BLaER1 (cell line): ENCODE measurements around the gene NRP2.

Source experiments
- H3K27ac ChIP-seq: shearing (Covaris generic); formaldehyde crosslinking; 2 replicates; pipeline ENCODE4 v1.8.1; 2022
- H3K27me3 ChIP-seq: shearing (Covaris generic); formaldehyde crosslinking; 2 replicates; pipeline ENCODE4 v1.8.1; 2022
- H3K36me3 ChIP-seq: shearing (Covaris generic); formaldehyde crosslinking; 2 replicates; pipeline ENCODE4 v1.8.1; 2022
- H3K4me1 ChIP-seq: shearing (Covaris generic); formaldehyde crosslinking; 2 replicates; pipeline ENCODE4 v1.8.1; 2022
- H3K4me2 ChIP-seq: shearing (Covaris generic); formaldehyde crosslinking; 2 replicates; pipeline ENCODE4 v1.8.1; 2022
- H3K4me3 ChIP-seq: shearing (Covaris generic); formaldehyde crosslinking; 2 replicates; pipeline ENCODE4 v1.8.1; 2022
- H3K9ac ChIP-seq: shearing (Covaris generic); formaldehyde crosslinking; 2 replicates; pipeline ENCODE4 v1.8.1; 2022
- H3K9me3 ChIP-seq: shearing (Covaris generic); formaldehyde crosslinking; 2 replicates; pipeline ENCODE4 v1.8.1; 2022
- H4K20me1 ChIP-seq: shearing (Covaris generic); formaldehyde crosslinking; 2 replicates; pipeline ENCODE4 v1.8.1; 2022
- Cebpa-rat ChIP-seq: shearing (Covaris generic); IDR thresholded peaks from 2 replicates; pipeline ENCODE4 v1.8.1; 2022

The NRP2 gene

GRCh38 chr2:205734436-205735037 is 52.2 kb downstream of the NRP2 start:
- no peak overlapping the region for H3K27ac ChIP-seq
- no peak overlapping the region for H3K4me3 ChIP-seq
- H3K4me2 ChIP-seq, result no peak overlapping the region
- no peaks in the 10 kb centered on the region for H3K9me3 ChIP-seq
- no peak for TF ChIP-seq Cebpa-rat
- no peaks in the 10 kb centered on the region for H3K27me3 ChIP-seq
- no peaks in the 10 kb centered on the region for H4K20me1 ChIP-seq
- no peak overlapping the region for H3K9ac ChIP-seq
- H3K4me1 ChIP-seq, result peaks cover 9% of the 10 kb centered on the region; the same call in 1 of the 2 replicates
- peaks cover 8% of the 10 kb centered on the region; the same call in 1 of the 2 replicates for H3K36me3 ChIP-seq

GRCh38 chr2:205738117-205738968 is 56.0 kb downstream of the NRP2 start:
- H3K27me3 ChIP-seq, result no peaks in the 10 kb centered on the region
- peaks cover 18% of the 10 kb centered on the region for H3K36me3 ChIP-seq
- no peak overlapping the region for H3K4me2 ChIP-seq
- no peaks in the 10 kb centered on the region for H3K9me3 ChIP-seq
- no peak for TF ChIP-seq Cebpa-rat
- no peaks in the 10 kb centered on the region for H3K4me1 ChIP-seq
- no peak overlapping the region for H3K9ac ChIP-seq
- no peak overlapping the region for H3K4me3 ChIP-seq
- no peaks in the 10 kb centered on the region for H4K20me1 ChIP-seq
- H3K27ac ChIP-seq, result no peak overlapping the region

- Histone ChIP-seq H3K36me3 (peaks cover 27% of the 10 kb centered on the region), H3K27ac (no peak overlapping the region), H3K9me3 (no peaks in the 10 kb centered on the region)
These were observed 57.3 kb downstream of the NRP2 start for GRCh38 chr2:205739620-205740019.

GRCh38 chr2:205740381-205740780 is 58.1 kb downstream of the NRP2 start:
- no peaks in the 10 kb centered on the region for H3K4me1 ChIP-seq
- no peak overlapping the region for H3K27ac ChIP-seq
- H3K9me3 ChIP-seq, result no peaks in the 10 kb centered on the region
- H3K4me3 ChIP-seq, result no peak overlapping the region
- TF ChIP-seq Cebpa-rat, result no peak
- H3K27me3 ChIP-seq, result no peaks in the 10 kb centered on the region
- H4K20me1 ChIP-seq, result no peaks in the 10 kb centered on the region
- no peak overlapping the region for H3K4me2 ChIP-seq
- H3K36me3 ChIP-seq, result peaks cover 32% of the 10 kb centered on the region
- H3K9ac ChIP-seq, result no peak overlapping the region

More at GRCh38 chr2:205739620-205740019, 57.3 kb downstream of the NRP2 start:
- no peak overlapping the region for H3K4me2 ChIP-seq
- no peaks in the 10 kb centered on the region for H3K27me3 ChIP-seq
- no peak overlapping the region for H3K4me3 ChIP-seq
- no peaks in the 10 kb centered on the region for H4K20me1 ChIP-seq
- H3K4me1 ChIP-seq, result no peaks in the 10 kb centered on the region
- TF ChIP-seq Cebpa-rat, result no peak
- H3K9ac ChIP-seq, result no peak overlapping the region

- H3K27ac ChIP-seq, result no peak overlapping the region
- H3K36me3 ChIP-seq, result peaks cover 38% of the 10 kb centered on the region
- no peak overlapping the region for H3K4me2 ChIP-seq
- H3K4me1 ChIP-seq, result no peaks in the 10 kb centered on the region
- H3K9me3 ChIP-seq, result no peaks in the 10 kb centered on the region
- no peak overlapping the region for H3K9ac ChIP-seq
- no peaks in the 10 kb centered on the region for H3K27me3 ChIP-seq
- no peaks in the 10 kb centered on the region for H4K20me1 ChIP-seq
- no peak for TF ChIP-seq Cebpa-rat
- no peak overlapping the region for H3K4me3 ChIP-seq
These were observed 59.1 kb downstream of the NRP2 start for GRCh38 chr2:205741256-205741978.

GRCh38 chr2:205743137-205743536 is 60.8 kb downstream of the NRP2 start:
- Histone ChIP-seq H3K27me3 (no peaks in the 10 kb centered on the region), H3K9ac (no peak overlapping the region), H3K27ac (no peak overlapping the region), H3K9me3 (no peaks in the 10 kb centered on the region), H3K4me3 (no peak overlapping the region), H4K20me1 (no peaks in the 10 kb centered on the region), H3K4me2 (no peak overlapping the region), H3K4me1 (no peaks in the 10 kb centered on the region), H3K36me3 (peaks cover 38% of the 10 kb centered on the region)
- TF ChIP-seq Cebpa-rat, result no peak

- Histone ChIP-seq H3K27ac (no peak overlapping the region), H4K20me1 (no peaks in the 10 kb centered on the region), H3K4me1 (no peaks in the 10 kb centered on the region), H3K36me3 (peaks cover 38% of the 10 kb centered on the region), H3K9me3 (no peaks in the 10 kb centered on the region), H3K4me3 (no peak overlapping the region), H3K4me2 (no peak overlapping the region), H3K27me3 (no peaks in the 10 kb centered on the region), H3K9ac (no peak overlapping the region)
- TF ChIP-seq Cebpa-rat, result no peak
These were observed 61.8 kb downstream of the NRP2 start for GRCh38 chr2:205744074-205744591.

- Histone ChIP-seq H3K9me3 (no peaks in the 10 kb centered on the region), H3K9ac (no peak overlapping the region), H3K27me3 (no peaks in the 10 kb centered on the region), H4K20me1 (no peaks in the 10 kb centered on the region), H3K4me3 (no peak overlapping the region), H3K36me3 (peaks cover 38% of the 10 kb centered on the region), H3K4me1 (no peaks in the 10 kb centered on the region), H3K27ac (no peak overlapping the region), H3K4me2 (no peak overlapping the region)
- TF ChIP-seq Cebpa-rat, result no peak
These were observed 63.5 kb downstream of the NRP2 start for GRCh38 chr2:205745661-205746419.

GRCh38 chr2:205746420-205746785 is 64.1 kb downstream of the NRP2 start:
- no peak overlapping the region for H3K4me2 ChIP-seq
- no peaks in the 10 kb centered on the region for H3K27me3 ChIP-seq
- H3K9ac ChIP-seq, result no peak overlapping the region
- no peaks in the 10 kb centered on the region for H3K9me3 ChIP-seq
- H3K27ac ChIP-seq, result no peak overlapping the region
- H3K36me3 ChIP-seq, result peaks cover 32% of the 10 kb centered on the region
- TF ChIP-seq Cebpa-rat, result no peak
- H4K20me1 ChIP-seq, result no peaks in the 10 kb centered on the region
- H3K4me3 ChIP-seq, result no peak overlapping the region
- H3K4me1 ChIP-seq, result no peaks in the 10 kb centered on the region
